ENCODE measurements around the gene MTX3.

MTX3 gene

GRCh38 chr5:79976759-79977515 lies 14.1 kb downstream of the MTX3 start:
- no peak for ATAC-seq
- TF ChIP-seq GLIS3 (CRISPR knock-in tag; IDR thresholded peaks at IDR 0.05) = no peak
- TF ChIP-seq CSDC2 (CRISPR knock-in tag; IDR thresholded peaks at IDR 0.05) = no peak
- TF ChIP-seq ESRRG (CRISPR knock-in tag; IDR thresholded peaks at IDR 0.05) = no peak
- no peak for TF ChIP-seq ZFP3 (CRISPR knock-in tag; IDR thresholded peaks at IDR 0.05)
- TF ChIP-seq, protein P1, sequence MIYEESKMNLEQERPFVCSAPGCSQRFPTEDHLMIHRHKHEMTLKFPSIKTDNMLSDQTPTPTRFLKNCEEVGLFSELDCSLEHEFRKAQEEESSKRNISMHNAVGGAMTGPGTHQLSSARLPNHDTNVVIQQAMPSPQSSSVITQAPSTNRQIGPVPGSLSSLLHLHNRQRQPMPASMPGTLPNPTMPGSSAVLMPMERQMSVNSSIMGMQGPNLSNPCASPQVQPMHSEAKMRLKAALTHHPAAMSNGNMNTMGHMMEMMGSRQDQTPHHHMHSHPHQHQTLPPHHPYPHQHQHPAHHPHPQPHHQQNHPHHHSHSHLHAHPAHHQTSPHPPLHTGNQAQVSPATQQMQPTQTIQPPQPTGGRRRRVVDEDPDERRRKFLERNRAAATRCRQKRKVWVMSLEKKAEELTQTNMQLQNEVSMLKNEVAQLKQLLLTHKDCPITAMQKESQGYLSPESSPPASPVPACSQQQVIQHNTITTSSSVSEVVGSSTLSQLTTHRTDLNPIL (CRISPR knock-in tag; IDR thresholded peaks at IDR 0.05; ENCODE audit: low read depth) = no peak
- TF ChIP-seq BACH2 (CRISPR knock-in tag; IDR thresholded peaks at IDR 0.05; ENCODE audit: borderline replicate concordance) = no peak
- no peak for TF ChIP-seq PPARA (CRISPR knock-in tag; IDR thresholded peaks at IDR 0.05; ENCODE audit: borderline replicate concordance)
- no peak for TF ChIP-seq CSRNP3 (CRISPR knock-in tag; IDR thresholded peaks at IDR 0.05)

DNA sequence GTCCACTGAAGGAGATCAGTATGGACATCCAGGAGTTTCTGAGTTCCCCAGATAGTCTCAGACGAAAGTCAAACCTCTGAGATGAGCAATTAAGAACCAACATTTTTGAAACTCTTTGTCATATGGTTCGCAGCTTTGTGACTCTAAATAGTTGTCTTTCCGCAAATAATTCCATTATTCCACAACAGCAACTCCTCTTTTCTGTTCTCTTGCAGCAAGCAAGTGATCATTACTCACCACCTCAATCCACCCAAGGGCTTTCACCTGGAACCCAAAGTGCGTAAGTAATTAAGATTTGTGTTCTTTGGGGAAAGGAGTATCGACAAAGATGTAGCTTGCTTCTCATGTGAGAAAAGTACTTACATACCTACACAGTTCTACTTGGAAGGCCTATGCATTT lies 15.6 kb downstream of the MTX3 start:
- TF ChIP-seq ARNTL (CRISPR knock-in tag; IDR thresholded peaks at IDR 0.05; ENCODE audit: borderline replicate concordance, low read depth) (no peak), TOX (CRISPR knock-in tag; IDR thresholded peaks at IDR 0.05; ENCODE audit: borderline replicate concordance) (no peak), CSDC2 (CRISPR knock-in tag; IDR thresholded peaks at IDR 0.05) (no peak), PPARA (CRISPR knock-in tag; IDR thresholded peaks at IDR 0.05; ENCODE audit: borderline replicate concordance) (no peak)
- TF ChIP-seq, protein P2, sequence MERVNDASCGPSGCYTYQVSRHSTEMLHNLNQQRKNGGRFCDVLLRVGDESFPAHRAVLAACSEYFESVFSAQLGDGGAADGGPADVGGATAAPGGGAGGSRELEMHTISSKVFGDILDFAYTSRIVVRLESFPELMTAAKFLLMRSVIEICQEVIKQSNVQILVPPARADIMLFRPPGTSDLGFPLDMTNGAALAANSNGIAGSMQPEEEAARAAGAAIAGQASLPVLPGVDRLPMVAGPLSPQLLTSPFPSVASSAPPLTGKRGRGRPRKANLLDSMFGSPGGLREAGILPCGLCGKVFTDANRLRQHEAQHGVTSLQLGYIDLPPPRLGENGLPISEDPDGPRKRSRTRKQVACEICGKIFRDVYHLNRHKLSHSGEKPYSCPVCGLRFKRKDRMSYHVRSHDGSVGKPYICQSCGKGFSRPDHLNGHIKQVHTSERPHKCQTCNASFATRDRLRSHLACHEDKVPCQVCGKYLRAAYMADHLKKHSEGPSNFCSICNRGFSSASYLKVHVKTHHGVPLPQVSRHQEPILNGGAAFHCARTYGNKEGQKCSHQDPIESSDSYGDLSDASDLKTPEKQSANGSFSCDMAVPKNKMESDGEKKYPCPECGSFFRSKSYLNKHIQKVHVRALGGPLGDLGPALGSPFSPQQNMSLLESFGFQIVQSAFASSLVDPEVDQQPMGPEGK (CRISPR knock-in tag; IDR thresholded peaks at IDR 0.05; ENCODE audit: borderline replicate concordance) = no peak
- TF ChIP-seq, protein P3, sequence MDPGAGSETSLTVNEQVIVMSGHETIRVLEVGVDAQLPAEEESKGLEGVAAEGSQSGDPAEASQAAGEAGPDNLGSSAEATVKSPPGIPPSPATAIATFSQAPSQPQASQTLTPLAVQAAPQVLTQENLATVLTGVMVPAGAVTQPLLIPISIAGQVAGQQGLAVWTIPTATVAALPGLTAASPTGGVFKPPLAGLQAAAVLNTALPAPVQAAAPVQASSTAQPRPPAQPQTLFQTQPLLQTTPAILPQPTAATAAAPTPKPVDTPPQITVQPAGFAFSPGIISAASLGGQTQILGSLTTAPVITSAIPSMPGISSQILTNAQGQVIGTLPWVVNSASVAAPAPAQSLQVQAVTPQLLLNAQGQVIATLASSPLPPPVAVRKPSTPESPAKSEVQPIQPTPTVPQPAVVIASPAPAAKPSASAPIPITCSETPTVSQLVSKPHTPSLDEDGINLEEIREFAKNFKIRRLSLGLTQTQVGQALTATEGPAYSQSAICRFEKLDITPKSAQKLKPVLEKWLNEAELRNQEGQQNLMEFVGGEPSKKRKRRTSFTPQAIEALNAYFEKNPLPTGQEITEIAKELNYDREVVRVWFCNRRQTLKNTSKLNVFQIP (CRISPR knock-in tag; IDR thresholded peaks at IDR 0.05; ENCODE audit: borderline replicate concordance, low read depth) = no peak
- ATAC-seq = no peak

- TF ChIP-seq RARB (CRISPR knock-in tag; IDR thresholded peaks at IDR 0.05) = no peak
- TF ChIP-seq ARNTL (CRISPR knock-in tag; IDR thresholded peaks at IDR 0.05; ENCODE audit: borderline replicate concordance, low read depth) = no peak
- TF ChIP-seq, protein P2 (CRISPR knock-in tag; IDR thresholded peaks at IDR 0.05; ENCODE audit: borderline replicate concordance) = no peak
- no peak for TF ChIP-seq ZNF70 (CRISPR knock-in tag; IDR thresholded peaks at IDR 0.05)
- TF ChIP-seq BACH2 (CRISPR knock-in tag; IDR thresholded peaks at IDR 0.05; ENCODE audit: borderline replicate concordance) = no peak
- TF ChIP-seq SNAI2 (CRISPR knock-in tag; IDR thresholded peaks at IDR 0.05) = no peak
- TF ChIP-seq TOX (CRISPR knock-in tag; IDR thresholded peaks at IDR 0.05; ENCODE audit: borderline replicate concordance) = no peak
- TF ChIP-seq ZFP3 (CRISPR knock-in tag; IDR thresholded peaks at IDR 0.05) = no peak
- TF ChIP-seq ZNF565 (CRISPR knock-in tag; conservative IDR thresholded peaks at IDR 0.05; ENCODE audit: low read depth) = no peak
- ATAC-seq = peak; percentile 65
Measured at GRCh38 chr5:79974886-79975285, 16.2 kb downstream of the MTX3 start.

GRCh38 chr5:79973996-79974395 lies 17.1 kb downstream of the MTX3 start:
- TF ChIP-seq, protein P1 (CRISPR knock-in tag; IDR thresholded peaks at IDR 0.05; ENCODE audit: low read depth) = no peak
- TF ChIP-seq ZNF8 (CRISPR knock-in tag; IDR thresholded peaks at IDR 0.05) (no peak), ZNF70 (CRISPR knock-in tag; IDR thresholded peaks at IDR 0.05) (no peak), BACH2 (CRISPR knock-in tag; IDR thresholded peaks at IDR 0.05; ENCODE audit: borderline replicate concordance) (no peak), TOX (CRISPR knock-in tag; IDR thresholded peaks at IDR 0.05; ENCODE audit: borderline replicate concordance) (no peak), ZNF565 (CRISPR knock-in tag; conservative IDR thresholded peaks at IDR 0.05; ENCODE audit: low read depth) (no peak), ZFP3 (CRISPR knock-in tag; IDR thresholded peaks at IDR 0.05) (no peak)
- TF ChIP-seq, protein P3 (CRISPR knock-in tag; IDR thresholded peaks at IDR 0.05; ENCODE audit: borderline replicate concordance, low read depth) = no peak
- no peak for ATAC-seq

Measured in SK-N-SH treated with all-trans-retinoic acid at 6 μM for 48 hours (cell line).